ENCODE measurements around the gene PROC. TPM values are rescaled to one million over a fixed set of nuclear protein-coding genes. Genes with fewer than 3 reads are reported as not detected.

The PROC gene
- total RNA-seq (2012; rRNA removed) (0.28 TPM in 1 of 2 replicates, not detected in the other), polyA plus RNA-seq (2012; rRNA removed) (0.07 TPM in 1 of 2 replicates, not detected in the other), Bru-seq, nascent RNA (not detected), BruChase-seq, experiment 1, labeled RNA remaining after a 6-hour chase (not detected), BruChase-seq, experiment 2, labeled RNA remaining after a 2-hour chase (percentile 4 among the genes with signal in this experiment)
- 0.10 TPM in 1 of 2 replicates, not detected in the other for polyA plus RNA-seq (2012; cell fraction: cytosol; rRNA removed)
- polyA plus RNA-seq (2012; cell fraction: nucleus; rRNA removed; ENCODE audit: low replicate concordance), result 0.05 and 0.22 TPM in 2 replicates
- long read RNA-seq, result 0 reads

- Histone ChIP-seq H3K56ac (ENCODE audit: extremely low read depth, insufficient read depth, low read length) (no peak within 1 kb of the TSS), H3K14ac (replicated peaks; ENCODE audit: low read depth, low read length) (no peak within 1 kb of the TSS), H3K79me1 (ENCODE audit: low read depth in 1 of 2, low read length in 2 of 2) (peaks cover 0 to 4% of the 10 kb centered on the region in 2 experiments; a peak in 1 of 4 replicates), H2BK5ac (ENCODE audit: low read depth, low read length, poor library complexity, severe bottlenecking) (no peak within 1 kb of the TSS), H4K5ac (ENCODE audit: low read depth, low read length) (no peak within 1 kb of the TSS), H3K9me3 (ENCODE audit: control insufficient read depth, insufficient read depth, low read length) (no peaks in the 10 kb centered on the region), H3K4me1 (ENCODE audit: control insufficient read depth, insufficient read depth, low read length) (peaks cover 12% of the 10 kb centered on the region), H4K20me1 (ENCODE audit: insufficient read depth, low read length) (no peaks in the 10 kb centered on the region; the same call in 1 of the 2 replicates), H2BK15ac (ENCODE audit: low read depth, low read length) (no peak within 1 kb of the TSS; the same call in 2 of the 3 replicates), H3K36me3 (ENCODE audit: control insufficient read depth, insufficient read depth, low read length) (no peaks in the 10 kb centered on the region), H3K9me1 (ENCODE audit: insufficient read depth, low read length) (peaks cover 11% of the 10 kb centered on the region; the same call in 1 of the 2 replicates), H2BK120ac (ENCODE audit: low read depth, low read length) (no peak within 1 kb of the TSS), H2AK9ac (replicated peaks; ENCODE audit: low read depth, low read length, poor library complexity) (no peak within 1 kb of the TSS), H4K91ac (ENCODE audit: insufficient read depth, low read depth, low read length) (no peak within 1 kb of the TSS), H3K18ac (ENCODE audit: low read depth, low read length) (no peak within 1 kb of the TSS), H3K4ac (ENCODE audit: low read depth, low read length) (no peak within 1 kb of the TSS; the same call in 1 of the 2 replicates), H3K27ac (ENCODE audit: insufficient read depth, low read length) (no peak within 1 kb of the TSS), H2AFZ (replicated peaks; ENCODE audit: low read length, poor library complexity) (peak within 1 kb of the TSS; percentile 49), H4K8ac (ENCODE audit: low read depth in 2 of 2, low read length in 2 of 2) (no peak within 1 kb of the TSS), H3K9ac (ENCODE audit: low read depth, low read length) (no peak within 1 kb of the TSS), H2AK5ac (ENCODE audit: low read depth, low read length) (peak within 1 kb of the TSS; percentile 43; the same call in 1 of the 2 replicates), H3K4me3 (ENCODE audit: insufficient read depth, low read depth, low read length) (no peak within 1 kb of the TSS), H2BK20ac (ENCODE audit: low read depth, low read length) (no peak within 1 kb of the TSS), H3K4me2 (ENCODE audit: low read depth, low read length) (no peak within 1 kb of the TSS), H3K23ac (ENCODE audit: low read depth, low read length) (no peak within 1 kb of the TSS), H3K27me3 (ENCODE audit: control insufficient read depth, insufficient read depth, low read length) (peaks cover 24% of the 10 kb centered on the region)
- dilution Hi-C loops (cut with HindIII; ENCODE audit: low sequenced_read_pairs, unreplicated experiment), result no loop called here
- ATAC-seq (ENCODE audit: low read depth), result no peak
- in situ Hi-C loops (cut with MboI; ENCODE audit: low sequenced_read_pairs), result no loop called here
- intact Hi-C loops (cut with micrococcal nuclease), result no loop called here
- no peak for DNase-seq
- BruUV-seq (replicated peaks), result no TSS peak
- 86% methylated on average over 4 of the region's 16 CpGs; no CpG with 5 or more reads in 1 of the 2 experiments for WGBS, 2 experiments (ENCODE audit: extremely low coverage in 2 of 2, insufficient read length in 1 of 2)
- ChIA-PET POLR2A (ENCODE audit: unreplicated experiment) (no interaction called here), CTCF (no interaction called here)
- no peak for TF ChIP-seq BHLHE40 (IDR thresholded peaks at IDR 0.05; ENCODE audit: low read depth, low read length)
- TF ChIP-seq CEBPB (IDR thresholded peaks at IDR 0.05; ENCODE audit: low read depth, low read length), result no peak
- no peak for TF ChIP-seq FOS (IDR thresholded peaks at IDR 0.05; ENCODE audit: low read depth, low read length)
- TF ChIP-seq USF2 (IDR thresholded peaks at IDR 0.05; ENCODE audit: low read depth, low read length), result no peak
- no peak for TF ChIP-seq MAZ (IDR thresholded peaks at IDR 0.05; ENCODE audit: borderline replicate concordance, low read depth, low read length)
- TF ChIP-seq MAFK (IDR thresholded peaks at IDR 0.05; ENCODE audit: low read depth, low read length), result no peak
- TF ChIP-seq RAD21 (IDR thresholded peaks at IDR 0.05; ENCODE audit: low read length), result no peak
- no peak for TF ChIP-seq MXI1 (IDR thresholded peaks at IDR 0.05; ENCODE audit: borderline replicate concordance, low read depth, low read length)
- no peak for TF ChIP-seq CTCF (conservative IDR thresholded peaks at IDR 0.05; ENCODE audit: low read depth, low read length)
These were observed at the start of gene PROC for GRCh38 chr2:127418300-127419111. Gene PROC (plus strand): TSS chr2:127418427. CDS start chr2:127419943, 1,516 bp downstream.

Data from IMR-90 (cell line).